ES-I3 (cell line): ENCODE results near the gene POU3F4.

ENCODE experiments used
- H3K36me3 ChIP-seq: 2 replicates; pipeline ENCODE4 v1.6.1; 2013; ENCODE audit warnings: mild to moderate bottlenecking, low read length, control low read depth, moderate library complexity; ENCODE audit not compliant: insufficient read depth
- H3K4me1 ChIP-seq: 2 replicates; pipeline ENCODE4 v1.6.1; 2013; ENCODE audit warnings: mild to moderate bottlenecking, control low read depth, low read length; ENCODE audit not compliant: insufficient read depth
- H3K9ac ChIP-seq: 2 replicates; pipeline ENCODE4 v1.6.1; 2013; ENCODE audit warnings: low read depth, mild to moderate bottlenecking, low read length, moderate library complexity
- H3K9me3 ChIP-seq: 2 replicates; pipeline ENCODE4 v1.6.1; 2013; ENCODE audit warnings: mild to moderate bottlenecking, low read length, moderate library complexity; ENCODE audit not compliant: control insufficient read depth, insufficient read depth

Gene POU3F4

DNA sequence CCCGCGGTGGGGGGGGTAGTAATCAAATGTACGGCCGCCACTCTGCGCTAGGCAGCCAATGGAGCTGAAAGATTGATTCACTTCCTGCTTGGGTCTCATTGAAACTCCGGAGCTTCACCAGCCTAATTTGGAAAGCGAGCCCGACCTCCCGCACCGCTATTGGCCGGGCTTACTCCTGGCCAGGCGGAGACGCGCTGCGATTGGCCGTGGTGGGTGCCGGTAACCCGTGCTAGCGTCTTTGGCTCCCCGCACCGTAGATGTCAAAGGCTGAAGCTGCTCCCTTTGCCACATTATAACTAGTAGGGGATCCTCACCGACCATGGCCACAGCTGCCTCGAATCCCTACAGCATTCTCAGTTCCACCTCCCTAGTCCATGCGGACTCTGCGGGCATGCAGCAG is at the start of gene POU3F4:
Gene POU3F4 (plus strand): TSS at position 285 of the 400 bp plus-strand sequence. CDS start 35 bp downstream, at position 320.
- no peaks in the 10 kb centered on the region for H3K9me3 ChIP-seq
- no peaks in the 10 kb centered on the region for H3K36me3 ChIP-seq
- H3K4me1 ChIP-seq, result peaks cover 23% of the 10 kb centered on the region
- H3K9ac ChIP-seq, result peak within 1 kb of the TSS; percentile 46; the same call in 1 of the 2 replicates

- no peak overlapping the region for H3K9ac ChIP-seq
- H3K4me1 ChIP-seq, result no peaks in the 10 kb centered on the region
- no peaks in the 10 kb centered on the region; the same call in 1 of the 2 replicates for H3K9me3 ChIP-seq
- no peaks in the 10 kb centered on the region for H3K36me3 ChIP-seq
Measured at GRCh38 chrX:83469551-83469950, 38.5 kb upstream of the POU3F4 start.

DNA sequence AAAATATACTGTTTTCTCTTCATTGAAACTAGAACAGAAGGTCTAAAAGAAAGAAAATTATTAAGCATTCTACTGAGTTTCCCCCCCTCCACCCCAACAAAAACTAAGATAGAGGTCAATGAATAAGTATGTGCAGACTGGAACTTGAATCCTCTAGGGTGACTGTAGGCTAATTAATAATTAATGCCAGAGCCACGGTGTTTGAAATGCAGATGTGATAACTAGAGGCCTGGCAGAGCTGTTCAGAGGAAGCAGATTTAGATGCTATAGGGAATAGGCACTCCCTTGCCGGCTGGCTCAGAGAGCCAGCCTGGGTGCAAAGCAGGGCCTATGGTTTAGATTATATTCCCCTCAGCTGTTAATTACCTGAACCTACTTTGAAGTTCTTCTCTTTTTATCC is 12.2 kb upstream of the POU3F4 start:
- Histone ChIP-seq H3K9ac (no peak overlapping the region), H3K36me3 (no peaks in the 10 kb centered on the region), H3K4me1 (no peaks in the 10 kb centered on the region), H3K9me3 (no peaks in the 10 kb centered on the region)

DNA sequence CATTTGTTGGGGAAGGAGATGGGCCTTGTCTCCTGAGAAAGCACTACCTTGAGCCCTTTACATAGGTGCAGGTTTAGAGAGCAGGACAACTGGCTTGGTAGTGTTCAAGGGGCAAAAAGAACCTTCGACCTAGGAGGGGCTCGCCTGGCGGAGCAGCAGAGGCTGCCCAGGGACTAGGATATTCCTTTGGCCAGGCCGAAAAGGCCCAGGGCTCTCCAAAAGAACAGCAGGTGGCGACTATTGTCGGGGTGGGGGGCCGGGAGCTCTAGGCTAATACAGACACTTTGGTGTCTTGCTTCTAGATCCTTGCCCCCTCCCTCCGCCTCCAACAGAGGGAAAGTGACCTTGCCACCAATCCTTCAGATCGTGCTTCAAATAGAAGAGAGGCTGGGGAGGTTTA is 7.1 kb upstream of the POU3F4 start:
- Histone ChIP-seq H3K36me3 (no peaks in the 10 kb centered on the region), H3K9ac (peak overlapping the region; percentile 0; the same call in 1 of the 2 replicates), H3K4me1 (peaks cover 17% of the 10 kb centered on the region; the same call in 1 of the 2 replicates), H3K9me3 (no peaks in the 10 kb centered on the region)

DNA sequence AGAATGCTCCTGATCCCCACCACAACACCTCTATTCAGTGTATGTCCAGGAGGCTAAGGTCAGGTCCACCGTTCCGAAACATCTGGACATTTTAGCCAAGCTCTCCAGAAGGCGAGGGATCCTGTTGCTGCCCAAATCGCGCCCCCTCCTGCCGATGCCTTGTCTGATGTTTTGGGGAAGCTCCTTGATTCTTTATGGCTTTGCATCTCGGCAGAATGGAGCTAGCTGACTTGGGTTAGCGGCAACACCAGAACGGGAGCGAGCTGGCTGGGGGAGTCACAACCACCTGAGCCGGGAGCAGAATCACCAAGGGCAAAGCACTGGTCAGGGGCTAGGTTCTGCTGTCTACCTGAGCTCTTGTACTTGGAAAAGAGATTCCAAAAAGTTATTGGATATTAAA is 6.6 kb upstream of the POU3F4 start:
- no peaks in the 10 kb centered on the region for H3K36me3 ChIP-seq
- H3K4me1 ChIP-seq, result peaks cover 17% of the 10 kb centered on the region; the same call in 1 of the 2 replicates
- H3K9ac ChIP-seq, result peak overlapping the region; percentile 0; the same call in 1 of the 2 replicates
- H3K9me3 ChIP-seq, result no peaks in the 10 kb centered on the region

DNA sequence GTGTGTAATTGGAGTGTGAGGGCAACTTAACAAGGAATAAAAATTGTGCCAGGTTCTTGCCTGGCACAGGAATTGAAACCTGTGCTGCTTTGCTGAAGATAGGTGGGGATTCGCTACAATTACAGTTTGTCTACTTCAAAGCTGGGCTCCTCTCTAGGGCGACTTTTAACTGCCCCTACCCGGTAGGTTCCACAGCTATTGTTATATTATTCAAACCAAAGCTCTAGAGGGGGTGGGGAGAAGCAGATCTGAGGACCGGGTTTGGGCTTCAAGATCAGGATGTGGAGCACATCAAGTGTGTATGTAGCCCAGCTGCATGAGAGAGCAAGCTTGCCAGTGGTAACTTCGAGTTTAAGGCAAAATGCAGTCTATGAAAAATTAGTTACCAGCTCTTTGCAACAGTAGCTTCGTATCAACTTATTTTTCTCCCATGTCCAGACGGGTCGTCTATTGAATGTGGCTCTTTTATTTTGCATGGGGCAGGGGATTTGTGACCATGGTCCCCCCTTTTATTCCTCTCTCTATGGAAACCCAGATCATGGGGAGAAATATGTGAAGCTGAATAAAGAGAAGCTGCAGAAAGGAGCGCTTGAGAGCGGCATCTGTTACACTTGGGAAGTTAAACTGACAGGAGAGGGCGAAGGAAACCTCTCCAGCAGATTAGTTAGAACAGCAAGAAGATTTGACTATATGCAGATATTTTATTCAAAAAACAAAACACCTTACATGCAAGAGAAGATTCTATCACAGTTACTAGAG is 3.2 kb upstream of the POU3F4 start:
- no peaks in the 10 kb centered on the region for H3K9me3 ChIP-seq
- H3K9ac ChIP-seq, result no peak overlapping the region
- H3K4me1 ChIP-seq, result peaks cover 17% of the 10 kb centered on the region
- no peaks in the 10 kb centered on the region for H3K36me3 ChIP-seq

- Histone ChIP-seq H3K4me1 (peaks cover 20% of the 10 kb centered on the region), H3K9ac (peak overlapping the region; percentile 46; the same call in 1 of the 2 replicates), H3K36me3 (no peaks in the 10 kb centered on the region), H3K9me3 (no peaks in the 10 kb centered on the region)
Measured at GRCh38 chrX:83508526-83509253, 600 bp downstream of the POU3F4 start.

- no peaks in the 10 kb centered on the region for H3K36me3 ChIP-seq
Measured at GRCh38 chrX:83509254-83509801, 1.2 kb downstream of the POU3F4 start.

DNA sequence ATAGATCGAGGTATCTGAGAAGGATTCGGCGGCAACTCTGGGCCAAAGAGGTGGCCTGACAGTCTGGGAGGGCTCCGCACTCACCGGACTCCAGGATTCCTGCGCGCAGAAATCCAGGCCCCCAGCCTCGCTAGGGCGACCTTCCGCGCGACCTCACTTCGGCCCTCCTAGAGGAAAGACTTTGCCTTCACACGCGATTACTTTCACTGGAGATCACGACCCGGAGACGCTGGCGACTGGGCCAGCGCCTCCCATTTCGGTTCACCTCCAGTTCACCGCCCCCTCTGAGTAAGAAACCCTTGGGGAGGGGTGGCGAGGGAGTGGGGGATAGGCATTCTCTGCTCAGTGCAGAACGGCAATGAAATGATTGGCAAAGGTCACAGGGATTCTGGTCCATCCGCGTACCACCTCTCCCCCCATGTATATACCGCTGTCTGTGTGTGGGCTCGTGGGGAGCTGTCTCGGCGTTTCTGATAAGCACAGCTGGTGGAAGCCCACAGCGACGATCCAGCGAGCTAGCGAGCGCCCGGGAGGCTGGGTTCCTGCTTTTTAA is 2.5 kb downstream of the POU3F4 start:
- peak overlapping the region; percentile 53; the same call in 1 of the 2 replicates for H3K9ac ChIP-seq
- H3K9me3 ChIP-seq, result no peaks in the 10 kb centered on the region
- peaks cover 18% of the 10 kb centered on the region for H3K4me1 ChIP-seq

More at GRCh38 chrX:83509254-83509801, 1.2 kb downstream of the POU3F4 start:
- Histone ChIP-seq H3K9ac (peak overlapping the region; percentile 46; the same call in 1 of the 2 replicates), H3K9me3 (no peaks in the 10 kb centered on the region), H3K4me1 (peaks cover 23% of the 10 kb centered on the region)

GRCh38 chrX:83511208-83511607 is 3.1 kb downstream of the POU3F4 start:
- H3K9me3 ChIP-seq, result no peaks in the 10 kb centered on the region
- peaks cover 18% of the 10 kb centered on the region for H3K4me1 ChIP-seq
- H3K9ac ChIP-seq, result peak overlapping the region; percentile 53; the same call in 1 of the 2 replicates
- no peaks in the 10 kb centered on the region for H3K36me3 ChIP-seq

More for the DNA sequence above, 2.5 kb downstream of the POU3F4 start:
- no peaks in the 10 kb centered on the region for H3K36me3 ChIP-seq

- no peaks in the 10 kb centered on the region for H3K9me3 ChIP-seq
- H3K9ac ChIP-seq, result no peak overlapping the region
- H3K36me3 ChIP-seq, result no peaks in the 10 kb centered on the region
- peaks cover 18% of the 10 kb centered on the region for H3K4me1 ChIP-seq
Measured at GRCh38 chrX:83512111-83512510, 4.0 kb downstream of the POU3F4 start.

DNA sequence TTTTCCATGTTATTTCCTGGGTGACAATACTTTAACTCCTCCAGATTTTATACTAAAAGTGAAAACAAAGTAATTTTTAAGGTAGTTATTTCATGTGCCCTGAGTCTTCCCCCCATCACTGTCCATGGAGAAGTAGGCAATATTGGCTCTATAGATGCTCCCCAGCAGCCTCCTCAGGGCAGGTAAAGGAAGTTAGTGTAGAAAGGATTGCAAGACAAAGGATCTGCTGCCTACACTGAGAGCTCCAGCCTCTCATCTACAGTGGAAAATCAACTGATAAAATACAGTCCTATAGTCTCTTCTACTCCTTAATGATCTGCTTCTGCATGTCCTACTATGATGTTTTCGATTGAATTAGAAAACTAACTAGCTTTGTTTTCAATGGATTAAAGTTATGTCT is 8.5 kb downstream of the POU3F4 start:
- H3K36me3 ChIP-seq, result no peaks in the 10 kb centered on the region
- no peak overlapping the region for H3K9ac ChIP-seq
- H3K4me1 ChIP-seq, result peaks cover 18% of the 10 kb centered on the region
- no peaks in the 10 kb centered on the region for H3K9me3 ChIP-seq

- Histone ChIP-seq H3K9me3 (no peaks in the 10 kb centered on the region), H3K4me1 (peaks cover 3% of the 10 kb centered on the region), H3K9ac (no peak overlapping the region), H3K36me3 (no peaks in the 10 kb centered on the region)
Measured at GRCh38 chrX:83521905-83522304, 13.8 kb downstream of the POU3F4 start.

GRCh38 chrX:83529950-83530349 is 21.9 kb downstream of the POU3F4 start:
- H3K36me3 ChIP-seq, result no peaks in the 10 kb centered on the region
- H3K9me3 ChIP-seq, result no peaks in the 10 kb centered on the region
- no peak overlapping the region for H3K9ac ChIP-seq
- peaks cover 3% of the 10 kb centered on the region for H3K4me1 ChIP-seq
